Measurements from ENCODE around the gene C9orf85. TPM values are rescaled to one million over a fixed set of nuclear protein-coding genes. Genes with fewer than 3 reads are reported as not detected.

C9orf85 gene
- total RNA-seq, 1 experiment from 2014 or later, result 14.4 TPM

GRCh38 chr9:71876829-71877228 lies 34.6 kb upstream of the C9orf85 start:
- Histone ChIP-seq H3K27ac (ENCODE audit: insufficient read length, low read depth, low read length) (no peak overlapping the region), H3K18ac (ENCODE audit: insufficient read length, low read depth, low read length) (no peak overlapping the region), H2BK5ac (ENCODE audit: insufficient read length, low read length) (no peak overlapping the region), H3K14ac (ENCODE audit: insufficient read depth, low read length) (no peak overlapping the region), H3K4ac (ENCODE audit: low read depth, low read length) (no peak overlapping the region), H3K56ac (ENCODE audit: insufficient read length, low read depth, low read length) (no peak overlapping the region), H2BK120ac (ENCODE audit: low read depth, low read length, poor library complexity, severe bottlenecking) (no peak overlapping the region), H2BK20ac (ENCODE audit: low read depth, low read length, poor library complexity, severe bottlenecking) (no peak overlapping the region), H2AK5ac (ENCODE audit: insufficient read length, low read length) (no peak overlapping the region), H3K23ac (ENCODE audit: insufficient read length, low read depth, low read length) (no peak overlapping the region), H4K20me1 (ENCODE audit: control insufficient read depth, insufficient read depth, insufficient read length) (no peaks in the 10 kb centered on the region), H4K91ac (ENCODE audit: insufficient read length, low read depth, low read length) (no peak overlapping the region), H3K79me2 (ENCODE audit: insufficient read depth, low read length) (peaks cover 39% of the 10 kb centered on the region), H2BK15ac (ENCODE audit: low read depth, low read length) (no peak overlapping the region), H2BK12ac (ENCODE audit: insufficient read length, low read depth, low read length) (no peak overlapping the region), H3K4me1 (ENCODE audit: insufficient read depth, low read length) (no peaks in the 10 kb centered on the region; the same call in 1 of the 2 replicates), H4K5ac (ENCODE audit: insufficient read length, low read depth, low read length) (no peak overlapping the region), H3K9me3 (ENCODE audit: control insufficient read depth, low read depth, low read length) (no peaks in the 10 kb centered on the region), H3T11ph (ENCODE audit: low read length) (no peak overlapping the region), H4K8ac (replicated peaks; ENCODE audit: insufficient read length, low read depth, low read length) (no peak overlapping the region), H3K23me2 (ENCODE audit: insufficient read length, low read depth, low read length, poor library complexity, severe bottlenecking) (no peaks in the 10 kb centered on the region), H3K9ac (ENCODE audit: extremely low read depth, insufficient read length, low read length) (no peak overlapping the region), H3K4me2 (ENCODE audit: insufficient read depth, insufficient read length, low read length) (no peak overlapping the region), H3K79me1 (ENCODE audit: insufficient read depth, low read depth, low read length, poor library complexity, severe bottlenecking) (peaks cover 3% of the 10 kb centered on the region), H3K27me3 (ENCODE audit: insufficient read depth, low read length) (no peaks in the 10 kb centered on the region), H2AFZ (ENCODE audit: low read length) (no peak overlapping the region)
- Mint-ChIP-seq H3K4me3 (no peak overlapping the region), H3K36me3 (ENCODE audit: insufficient read depth in 1 of 3, low read depth in 3 of 3) (peaks cover 22 to 31% (median 25%) of the 10 kb centered on the region in 3 experiments), H3K27ac (peak overlapping the region in 1 of 3 experiments; percentile 58; a peak in 3 of 7 replicates), H3K9me3 (peaks cover 5 to 17% of the 10 kb centered on the region in 2 experiments; a peak in 4 of 5 replicates), H3K27me3 (ENCODE audit: low read depth) (no peaks in the 10 kb centered on the region), H3K4me1 (peaks cover 25 to 29% of the 10 kb centered on the region in 2 experiments)
- DNase-seq, result no peak
- no peak for TF ChIP-seq CTCF (conservative IDR thresholded peaks at IDR 0.05)

Measured in H9 (cell line).